ENCODE measurements around the gene POLA1.
"Not testable (repeated sequence)": the region's sequence is repeated elsewhere in the genome, so short reads cannot be mapped to it uniquely, and the experiment has no call there.

Gene POLA1

GRCh38 chrX:24796204-24796603 lies 102.5 kb downstream of the POLA1 start:
- DNase-seq (ENCODE audit: low read depth), result no peak

GRCh38 chrX:24799078-24799477 lies 105.4 kb downstream of the POLA1 start:
- DNase-seq (ENCODE audit: low read depth), result no peak

- DNase-seq (ENCODE audit: low read depth), result no peak
Observed at GRCh38 chrX:24799565-24799964, 105.8 kb downstream of the POLA1 start.

- DNase-seq (ENCODE audit: low read depth), result no peak
Observed at GRCh38 chrX:24805201-24805600, 111.5 kb downstream of the POLA1 start.

- not testable (repeated sequence) for DNase-seq (ENCODE audit: low read depth)
Observed at GRCh38 chrX:24819807-24820206, 126.1 kb downstream of the POLA1 start.

GRCh38 chrX:24828147-24828546 lies 134.4 kb downstream of the POLA1 start:
- no peak for DNase-seq (ENCODE audit: low read depth)

- no peak for DNase-seq (ENCODE audit: low read depth)
Observed at GRCh38 chrX:24828600-24828999, 134.9 kb downstream of the POLA1 start.

- DNase-seq (ENCODE audit: low read depth), result no peak
Observed at GRCh38 chrX:24833695-24834094, 140.0 kb downstream of the POLA1 start.

GRCh38 chrX:24837966-24838365 lies 144.2 kb downstream of the POLA1 start:
- no peak for DNase-seq (ENCODE audit: low read depth)

- no peak for DNase-seq (ENCODE audit: low read depth)
Observed at GRCh38 chrX:24838629-24839028, 144.9 kb downstream of the POLA1 start.

GRCh38 chrX:24839331-24839730 lies 145.6 kb downstream of the POLA1 start:
- no peak for DNase-seq (ENCODE audit: low read depth)

- no peak for DNase-seq (ENCODE audit: low read depth)
Observed at GRCh38 chrX:24842486-24842885, 148.8 kb downstream of the POLA1 start.

GRCh38 chrX:24846550-24847150 lies 152.9 kb downstream of the POLA1 start:
- no peak for DNase-seq (ENCODE audit: low read depth)

- DNase-seq (ENCODE audit: low read depth), result no peak
Observed at GRCh38 chrX:24851289-24851688, 157.6 kb downstream of the POLA1 start.

- DNase-seq (ENCODE audit: low read depth), result no peak
Observed at GRCh38 chrX:24851780-24852179, 158.1 kb downstream of the POLA1 start.

- DNase-seq (ENCODE audit: low read depth), result no peak
Observed at GRCh38 chrX:24858004-24858746, 164.5 kb downstream of the POLA1 start.

GRCh38 chrX:24859211-24859841 lies 165.6 kb downstream of the POLA1 start:
- no peak for DNase-seq (ENCODE audit: low read depth)

GRCh38 chrX:24860140-24860539 lies 166.4 kb downstream of the POLA1 start:
- DNase-seq (ENCODE audit: low read depth), result no peak

GRCh38 chrX:24862343-24862742 lies 168.6 kb downstream of the POLA1 start:
- no peak for DNase-seq (ENCODE audit: low read depth)

GRCh38 chrX:24863779-24864178 lies 170.1 kb downstream of the POLA1 start:
- DNase-seq (ENCODE audit: low read depth), result not testable (repeated sequence)

GRCh38 chrX:24870143-24870542 lies 176.4 kb downstream of the POLA1 start:
- peak; percentile 38 for DNase-seq (ENCODE audit: low read depth)

- DNase-seq (ENCODE audit: low read depth), result no peak
Observed at GRCh38 chrX:24874604-24875247, 181.0 kb downstream of the POLA1 start.
